ENCODE results near the gene BMPR1A.
"Not testable (repeated sequence)": the region's sequence is repeated elsewhere in the genome, so short reads cannot be mapped to it uniquely, and the experiment has no call there.

BMPR1A gene

DNA sequence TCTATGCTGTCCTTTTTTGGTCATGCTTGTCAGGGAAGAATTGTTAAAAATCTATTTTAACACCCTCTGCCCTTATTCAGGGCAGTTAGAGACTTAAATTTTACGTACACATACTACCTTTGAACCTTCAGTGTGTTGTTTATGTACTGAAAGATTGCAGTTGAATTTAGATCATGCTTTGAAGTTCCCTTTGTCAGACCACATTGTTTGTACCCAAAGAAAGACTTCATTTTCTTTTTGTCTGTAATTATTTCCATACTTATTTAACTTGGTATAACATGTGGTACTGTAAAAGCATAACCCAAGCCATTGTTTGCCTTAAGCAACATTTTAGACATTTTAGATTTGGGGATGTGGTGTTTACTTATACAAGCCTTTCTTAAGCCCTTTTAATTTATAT is 104.9 kb downstream of the BMPR1A start:
- ATAC-seq = no peak
- Mint-ChIP-seq H3K27ac (no peak overlapping the region), H3K4me1 (no peaks in the 10 kb centered on the region), H3K4me3 (no peak overlapping the region), H3K9me3 (no peaks in the 10 kb centered on the region), H3K27me3 (no peaks in the 10 kb centered on the region)
- no peak for DNase-seq

GRCh38 chr10:86862373-86862772 is 106.0 kb downstream of the BMPR1A start:
- Mint-ChIP-seq H3K27ac (no peak overlapping the region), H3K4me3 (no peak overlapping the region), H3K27me3 (no peaks in the 10 kb centered on the region), H3K4me1 (no peaks in the 10 kb centered on the region), H3K9me3 (no peaks in the 10 kb centered on the region)
- DNase-seq = no peak
- ATAC-seq = no peak

GRCh38 chr10:86862786-86863483 is 106.5 kb downstream of the BMPR1A start:
- no peak overlapping the region for H3K27ac Mint-ChIP-seq
- H3K27me3 Mint-ChIP-seq = no peaks in the 10 kb centered on the region
- H3K4me3 Mint-ChIP-seq = no peak overlapping the region
- ATAC-seq (no peak), DNase-seq (no peak)
- H3K9me3 Mint-ChIP-seq = no peaks in the 10 kb centered on the region
- no peaks in the 10 kb centered on the region for H3K4me1 Mint-ChIP-seq

DNA sequence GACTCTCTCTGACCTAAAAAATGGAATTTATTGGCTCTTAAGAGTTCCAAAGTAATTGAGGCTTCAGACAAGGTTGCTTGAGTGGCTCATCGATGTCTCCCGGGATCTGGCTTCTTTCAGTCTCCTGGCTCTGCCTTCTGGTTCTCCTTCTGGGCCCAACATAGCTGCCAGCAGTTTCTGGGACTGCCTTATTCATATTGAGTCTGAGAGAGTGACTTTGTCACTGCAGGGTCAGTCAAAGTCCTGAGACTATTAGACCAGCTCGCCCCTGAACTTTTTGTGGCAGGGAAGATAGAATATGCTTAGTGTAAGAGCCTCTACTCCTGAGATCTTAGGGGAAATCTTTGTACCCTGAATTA is 107.0 kb downstream of the BMPR1A start:
- ATAC-seq = no peak
- no peak overlapping the region for H3K4me3 Mint-ChIP-seq
- no peaks in the 10 kb centered on the region for H3K4me1 Mint-ChIP-seq
- DNase-seq = no peak
- H3K27ac Mint-ChIP-seq = no peak overlapping the region
- no peaks in the 10 kb centered on the region for H3K9me3 Mint-ChIP-seq
- no peaks in the 10 kb centered on the region for H3K27me3 Mint-ChIP-seq

DNA sequence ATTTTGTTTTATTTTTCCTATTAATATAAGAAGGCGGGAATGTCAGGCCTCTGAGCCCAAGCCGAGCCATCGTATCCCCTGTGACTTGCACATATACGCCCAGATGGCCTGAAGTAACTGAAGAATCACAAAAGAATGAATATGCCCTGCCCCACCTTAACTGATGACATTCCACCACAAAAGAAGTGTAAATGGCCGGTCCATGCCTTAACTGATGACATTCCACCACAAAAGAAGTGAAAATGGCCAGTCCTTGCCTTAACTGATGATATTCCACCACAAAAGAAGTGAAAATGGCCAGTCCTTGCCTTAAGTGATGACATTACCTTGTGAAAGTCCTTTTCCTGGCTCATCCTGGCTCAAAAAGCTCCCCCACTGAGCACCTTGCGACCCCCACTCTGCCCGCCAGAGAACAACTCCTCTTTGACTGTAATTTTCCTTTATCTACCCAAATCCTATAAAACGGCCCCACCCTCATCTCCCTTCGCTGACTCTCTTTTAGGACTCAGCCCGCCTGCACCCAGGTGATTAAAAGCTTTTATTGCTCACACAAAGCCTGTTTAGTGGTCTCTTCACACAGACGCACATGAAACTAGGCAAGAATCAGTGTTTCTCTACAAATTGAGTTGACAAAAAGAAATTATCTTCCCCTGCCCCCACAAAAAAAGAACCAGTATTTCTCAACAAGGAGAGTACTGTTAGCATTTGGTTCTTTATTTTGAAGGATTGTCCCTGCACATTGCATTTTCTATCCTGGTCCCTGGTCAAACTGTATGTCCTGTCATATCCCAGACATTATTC is 108.8 kb downstream of the BMPR1A start:
- ATAC-seq, H3K4me1 Mint-ChIP-seq, H3K27me3 Mint-ChIP-seq, H3K4me3 Mint-ChIP-seq, DNase-seq, H3K9me3 Mint-ChIP-seq: not testable (repeated sequence)
- peak overlapping the region; percentile 15 to 36 for H3K27ac Mint-ChIP-seq

GRCh38 chr10:86867149-86867548 is 110.7 kb downstream of the BMPR1A start:
- H3K9me3 Mint-ChIP-seq = no peaks in the 10 kb centered on the region
- ATAC-seq (no peak), DNase-seq (no peak)
- H3K27ac Mint-ChIP-seq = no peak overlapping the region
- H3K4me1 Mint-ChIP-seq = no peaks in the 10 kb centered on the region
- H3K27me3 Mint-ChIP-seq = no peaks in the 10 kb centered on the region
- H3K4me3 Mint-ChIP-seq = no peak overlapping the region

GRCh38 chr10:86868353-86868752 is 111.9 kb downstream of the BMPR1A start:
- Mint-ChIP-seq H3K4me1 (no peaks in the 10 kb centered on the region), H3K9me3 (no peaks in the 10 kb centered on the region), H3K27ac (no peak overlapping the region), H3K27me3 (no peaks in the 10 kb centered on the region), H3K4me3 (no peak overlapping the region)
- ATAC-seq (no peak), DNase-seq (no peak)

- no peaks in the 10 kb centered on the region for H3K9me3 Mint-ChIP-seq
- H3K27ac Mint-ChIP-seq = no peak overlapping the region
- H3K27me3 Mint-ChIP-seq = no peaks in the 10 kb centered on the region
- no peak for ATAC-seq
- H3K4me3 Mint-ChIP-seq = no peak overlapping the region
- no peak for DNase-seq
- H3K4me1 Mint-ChIP-seq = no peaks in the 10 kb centered on the region
Observed at GRCh38 chr10:86870679-86871078, 114.3 kb downstream of the BMPR1A start.

GRCh38 chr10:86871563-86872183 is 115.3 kb downstream of the BMPR1A start:
- Mint-ChIP-seq H3K4me1 (no peaks in the 10 kb centered on the region), H3K9me3 (no peaks in the 10 kb centered on the region), H3K27ac (no peak overlapping the region), H3K27me3 (no peaks in the 10 kb centered on the region), H3K4me3 (no peak overlapping the region)
- ATAC-seq (no peak), DNase-seq (no peak)

DNA sequence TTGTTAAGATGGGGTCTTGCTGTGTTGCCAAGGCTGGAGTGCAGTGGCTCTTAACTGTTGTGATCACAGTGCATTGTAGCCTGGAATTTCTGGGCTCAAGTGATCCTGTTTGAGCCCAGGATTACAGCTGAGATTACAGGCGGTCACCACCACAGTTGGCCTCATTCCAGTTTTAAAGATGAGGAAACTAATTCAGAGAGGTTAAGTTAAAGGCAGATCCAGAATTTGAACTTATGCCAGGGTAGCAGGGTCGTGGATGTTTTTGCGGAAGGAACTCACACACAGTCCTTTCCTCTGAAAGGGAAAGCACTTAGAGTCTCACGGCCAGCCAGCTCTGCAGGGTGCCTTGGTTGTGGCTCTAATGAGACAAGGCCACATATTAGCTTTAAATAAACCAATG is 116.3 kb downstream of the BMPR1A start:
- no peaks in the 10 kb centered on the region for H3K27me3 Mint-ChIP-seq
- no peak overlapping the region for H3K4me3 Mint-ChIP-seq
- no peaks in the 10 kb centered on the region for H3K4me1 Mint-ChIP-seq
- DNase-seq (no peak), ATAC-seq (no peak)
- peak overlapping the region in 1 of 2 donors; percentile 31 for H3K27ac Mint-ChIP-seq
- no peaks in the 10 kb centered on the region for H3K9me3 Mint-ChIP-seq

- Mint-ChIP-seq H3K4me3 (no peak overlapping the region), H3K27me3 (no peaks in the 10 kb centered on the region), H3K27ac (no peak overlapping the region), H3K9me3 (no peaks in the 10 kb centered on the region), H3K4me1 (no peaks in the 10 kb centered on the region)
- DNase-seq (no peak), ATAC-seq (no peak)
Observed at GRCh38 chr10:86876748-86877147, 120.3 kb downstream of the BMPR1A start.

- Mint-ChIP-seq H3K27me3 (no peaks in the 10 kb centered on the region), H3K4me1 (no peaks in the 10 kb centered on the region), H3K27ac (no peak overlapping the region), H3K4me3 (no peak overlapping the region), H3K9me3 (no peaks in the 10 kb centered on the region)
- DNase-seq (no peak), ATAC-seq (peak; percentile 64)
Observed at GRCh38 chr10:86878983-86879713, 122.7 kb downstream of the BMPR1A start.

GRCh38 chr10:86880971-86881370 is 124.6 kb downstream of the BMPR1A start:
- no peak overlapping the region for H3K27ac Mint-ChIP-seq

DNA sequence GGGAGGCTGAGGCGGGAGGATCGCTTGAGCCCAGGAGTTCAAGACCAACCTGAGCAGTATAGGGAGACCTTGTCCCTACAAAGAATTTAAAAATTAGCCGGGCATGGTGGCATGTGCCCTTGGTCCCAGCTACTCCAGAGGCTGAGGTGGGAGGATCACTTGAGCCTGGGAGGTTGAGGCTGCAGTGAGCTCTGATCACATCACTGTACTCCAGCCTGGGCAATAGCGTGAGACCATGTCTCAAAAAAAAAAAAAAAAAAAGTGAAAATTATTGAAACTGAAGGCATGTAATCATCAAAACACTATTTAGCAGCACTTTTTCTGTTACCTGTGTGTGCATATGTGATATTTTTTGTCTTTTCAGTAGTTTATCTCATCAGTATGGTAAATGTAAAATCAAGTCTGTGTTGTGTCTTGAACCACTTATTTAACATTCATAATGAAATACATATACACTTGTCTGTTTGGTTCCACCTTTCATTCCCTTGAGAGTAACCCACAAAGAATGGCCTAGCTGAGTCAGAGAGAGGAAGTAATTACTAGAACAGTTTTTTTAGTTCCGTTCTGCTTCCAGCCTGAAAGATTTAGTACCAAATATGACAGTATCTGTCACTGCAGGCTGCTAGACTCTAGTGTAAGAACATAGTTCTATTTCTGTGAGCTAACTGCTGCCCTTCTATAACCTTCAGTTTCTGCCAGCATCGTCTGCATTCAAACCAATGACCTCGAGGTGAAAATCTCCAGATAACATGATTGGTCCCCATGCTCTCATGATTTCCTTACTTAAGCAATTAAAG is 132.4 kb downstream of the BMPR1A start:
- no peak for DNase-seq
- Mint-ChIP-seq H3K4me3 (no peak overlapping the region), H3K9me3 (no peaks in the 10 kb centered on the region), H3K27ac (peak overlapping the region in 1 of 2 donors; percentile 61), H3K27me3 (no peaks in the 10 kb centered on the region), H3K4me1 (peaks cover 11% of the 10 kb centered on the region)
- peak; percentile 93 for ATAC-seq

More at GRCh38 chr10:86880971-86881370, 124.6 kb downstream of the BMPR1A start:
- H3K4me3 Mint-ChIP-seq = no peak overlapping the region
- DNase-seq (no peak), ATAC-seq (no peak)
- H3K9me3 Mint-ChIP-seq = no peaks in the 10 kb centered on the region
- H3K4me1 Mint-ChIP-seq = no peaks in the 10 kb centered on the region
- H3K27me3 Mint-ChIP-seq = no peaks in the 10 kb centered on the region

DNA sequence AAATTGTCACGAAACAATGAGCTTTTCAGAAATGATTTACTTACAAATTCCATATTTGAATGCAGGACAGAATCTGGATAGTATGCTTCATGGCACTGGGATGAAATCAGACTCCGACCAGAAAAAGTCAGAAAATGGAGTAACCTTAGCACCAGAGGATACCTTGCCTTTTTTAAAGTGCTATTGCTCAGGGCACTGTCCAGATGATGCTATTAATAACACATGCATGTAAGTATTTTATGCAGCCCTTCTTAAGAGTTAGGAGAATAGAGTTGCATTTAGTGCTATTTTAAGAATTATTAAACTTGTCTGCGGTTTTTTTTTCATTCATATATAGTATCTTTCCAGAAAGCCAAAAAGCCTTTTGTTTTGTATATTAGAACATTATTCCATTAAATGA is 133.6 kb downstream of the BMPR1A start:
- Mint-ChIP-seq H3K4me1 (peaks cover 11% of the 10 kb centered on the region), H3K4me3 (no peak overlapping the region), H3K9me3 (no peaks in the 10 kb centered on the region), H3K27me3 (no peaks in the 10 kb centered on the region), H3K27ac (no peak overlapping the region)
- DNase-seq (no peak), ATAC-seq (no peak)
